Endometrial microvascular endothelial cells (primary cell): ENCODE results near the gene OR4C11. TPM values are rescaled to one million over a fixed set of nuclear protein-coding genes. Genes with fewer than 3 reads are reported as not detected.

ENCODE experiments used
- in situ Hi-C: cut with HindIII; loops from 2 replicates; pipeline ENCODE4 v1.10.0; 2017; ENCODE audit warnings: low sequenced_read_pairs, low pct_unique_long_range_greater_than_20kb; ENCODE audit errors: inconsistent ontology term
- total RNA-seq: library from RNA; depleted of rRNA; stranded (reverse); fragments of >200 nt; gene quantifications from one replicate; pipeline ENCODE4 v1.2.3, GENCODE V29; 2015; ENCODE audit errors: inconsistent ontology term

Gene OR4C11, protein sequence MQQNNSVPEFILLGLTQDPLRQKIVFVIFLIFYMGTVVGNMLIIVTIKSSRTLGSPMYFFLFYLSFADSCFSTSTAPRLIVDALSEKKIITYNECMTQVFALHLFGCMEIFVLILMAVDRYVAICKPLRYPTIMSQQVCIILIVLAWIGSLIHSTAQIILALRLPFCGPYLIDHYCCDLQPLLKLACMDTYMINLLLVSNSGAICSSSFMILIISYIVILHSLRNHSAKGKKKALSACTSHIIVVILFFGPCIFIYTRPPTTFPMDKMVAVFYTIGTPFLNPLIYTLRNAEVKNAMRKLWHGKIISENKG
- total RNA-seq, result not detected

DNA sequence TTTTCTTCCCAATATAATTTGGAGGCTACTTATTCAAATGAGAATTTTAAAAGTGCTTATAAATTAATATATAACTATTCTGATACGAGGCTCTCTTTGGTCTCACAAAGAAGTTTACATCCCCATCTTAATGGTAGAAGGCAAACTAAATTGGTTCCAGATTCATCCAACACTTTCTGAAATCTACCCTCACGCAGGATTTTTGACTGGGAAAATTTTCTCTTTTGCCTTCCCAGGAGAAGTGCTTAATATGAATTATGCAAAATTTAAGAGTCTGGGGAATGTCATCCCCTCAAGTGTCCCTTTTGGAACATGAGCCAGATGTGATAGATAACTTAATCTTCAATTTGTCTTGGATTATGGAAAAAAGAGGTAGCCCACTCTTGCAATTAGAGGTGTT lies at the start of gene OR4C11:
Gene OR4C11 (minus strand): TSS at position 101 of the 400 bp plus-strand sequence. CDS start 3,272 bp downstream, outside the sequence.
- in situ Hi-C loops, result no loop called here

DNA sequence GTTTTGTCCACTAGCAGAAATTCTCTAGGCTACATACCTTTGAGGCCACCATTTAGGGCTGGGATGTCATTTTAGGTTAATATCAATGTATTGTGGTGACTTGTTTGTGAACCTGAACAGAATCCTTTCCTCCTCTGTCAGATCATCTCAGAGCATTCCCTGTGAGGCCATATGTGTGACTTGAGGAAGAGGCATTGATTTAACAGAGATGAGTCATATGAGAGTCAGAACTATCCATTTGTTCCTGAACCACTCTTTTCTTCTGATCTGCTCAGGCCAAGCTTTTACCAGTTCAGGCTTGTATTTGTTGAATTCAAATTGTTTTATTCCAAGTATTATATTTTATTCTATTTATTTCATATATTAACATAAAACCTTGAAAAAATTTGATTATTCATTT lies 47.7 kb upstream of the OR4C11 start:
- in situ Hi-C loops, result no loop called here

DNA sequence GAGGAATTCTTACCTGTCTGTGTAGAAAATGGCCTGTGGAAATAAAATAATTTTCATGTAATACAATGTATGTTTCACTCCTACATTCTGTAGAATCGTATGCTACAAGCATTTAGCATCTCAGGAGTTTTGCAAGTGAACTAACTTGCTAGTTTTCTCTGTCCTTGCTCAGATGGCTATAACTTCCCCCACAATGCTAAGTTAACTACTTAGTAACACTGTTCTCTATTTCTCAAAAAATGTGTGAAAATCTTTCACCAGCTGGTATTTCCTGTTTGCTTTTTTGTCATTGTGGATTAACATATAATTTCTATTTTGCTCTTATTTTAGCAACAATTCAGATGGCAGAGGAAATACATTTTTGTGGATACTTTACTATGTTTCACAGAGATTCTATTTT lies 45.1 kb upstream of the OR4C11 start:
- in situ Hi-C loops, result no loop called here

DNA sequence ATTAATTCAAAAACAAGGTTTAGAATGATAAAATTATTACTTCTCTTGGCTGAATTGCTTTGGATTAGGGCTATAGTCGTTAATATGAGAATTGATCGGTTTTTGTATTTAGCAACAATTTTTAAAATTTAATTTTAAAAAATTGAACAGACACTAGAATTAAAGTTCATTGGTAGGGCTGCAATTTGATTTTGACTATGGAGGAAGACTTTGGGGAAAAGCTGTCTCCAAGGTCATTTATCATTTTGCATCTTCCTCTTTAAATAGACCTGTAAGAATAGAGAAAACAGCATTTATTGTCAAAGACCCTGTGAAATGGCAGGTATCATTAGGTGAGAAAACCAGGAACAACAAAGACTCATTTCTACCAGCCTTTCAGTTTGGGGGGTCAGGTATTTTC lies 40.6 kb upstream of the OR4C11 start, which contains the start of gene OR4S2:
Gene OR4S2 (plus strand): TSS at position 301 of the 400 bp plus-strand sequence. CDS start 2,577 bp downstream, outside the sequence.
- in situ Hi-C loops, result no loop called here

DNA sequence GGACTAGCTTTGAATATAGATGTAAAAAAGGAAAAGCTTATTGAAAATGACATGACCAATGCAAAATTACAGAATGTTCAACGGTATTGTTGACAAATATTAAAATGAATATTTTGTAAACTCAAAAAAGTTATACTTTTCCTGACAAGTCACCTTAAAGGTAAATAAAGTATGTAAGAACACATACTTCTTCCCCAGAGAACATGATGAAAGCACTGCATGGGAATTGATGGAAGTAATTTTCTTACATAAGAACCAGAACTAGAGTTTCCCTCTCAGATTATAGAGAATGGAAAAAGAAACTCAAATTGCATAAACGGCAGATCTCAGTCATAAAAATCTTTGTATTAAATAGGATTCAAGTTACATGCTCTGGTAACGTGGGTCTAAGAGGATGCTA lies 27.4 kb upstream of the OR4C11 start, which contains the start of gene OR4P4:
Gene OR4P4 (plus strand): TSS at position 301 of the 400 bp plus-strand sequence.
- in situ Hi-C loops, result no loop called here

DNA sequence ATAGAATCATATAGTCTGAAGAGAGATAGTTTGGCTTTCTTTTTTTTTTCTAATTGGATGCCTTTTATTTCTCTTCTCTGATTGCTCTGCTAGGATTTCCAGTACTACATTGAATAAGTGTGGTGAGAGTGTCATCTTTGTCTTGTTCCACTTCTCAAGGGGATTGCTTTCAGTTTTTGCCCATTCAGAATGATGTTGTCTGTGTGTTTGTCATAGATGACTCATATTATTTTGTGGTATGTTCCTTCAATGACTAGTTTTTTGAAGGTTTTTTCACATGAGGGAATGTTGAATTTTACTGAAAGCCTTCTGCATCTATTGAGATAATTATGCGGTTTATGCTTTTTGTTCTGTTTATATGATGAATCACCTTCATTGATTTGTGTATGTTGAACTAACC lies 17.1 kb upstream of the OR4C11 start:
- in situ Hi-C loops, result no loop called here

DNA sequence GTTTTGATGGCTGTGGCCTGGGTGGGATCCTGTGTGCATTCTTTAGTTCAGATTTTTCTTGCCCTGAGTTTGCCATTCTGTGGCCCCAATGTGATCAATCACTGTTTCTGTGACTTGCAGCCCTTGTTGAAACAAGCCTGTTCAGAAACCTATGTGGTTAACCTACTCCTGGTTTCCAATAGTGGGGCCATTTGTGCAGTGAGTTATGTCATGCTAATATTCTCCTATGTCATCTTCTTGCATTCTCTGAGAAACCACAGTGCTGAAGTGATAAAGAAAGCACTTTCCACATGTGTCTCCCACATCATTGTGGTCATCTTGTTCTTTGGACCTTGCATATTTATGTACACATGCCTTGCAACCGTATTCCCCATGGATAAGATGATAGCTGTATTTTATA lies 34.9 kb downstream of the OR4C11 start:
- in situ Hi-C loops, result no loop called here

DNA sequence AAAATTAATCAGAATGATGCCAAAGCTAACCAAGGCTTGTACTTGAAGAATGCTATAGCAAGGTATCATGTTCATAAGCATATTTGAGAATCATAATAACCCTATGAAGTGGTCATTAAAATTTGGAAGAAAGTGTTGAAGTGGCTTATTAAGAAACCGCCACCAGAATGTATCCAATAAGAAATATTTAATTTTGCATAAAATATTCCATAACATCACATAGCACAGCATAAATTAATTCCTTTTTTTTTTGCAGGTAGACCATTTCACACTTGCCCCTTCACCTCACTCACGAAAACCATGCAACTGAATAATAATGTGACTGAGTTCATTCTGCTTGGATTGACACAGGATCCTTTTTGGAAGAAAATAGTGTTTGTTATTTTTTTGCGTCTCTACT lies 35.6 kb downstream of the OR4C11 start, which contains the start of gene OR4C16:
Gene OR4C16 (plus strand): TSS at position 301 of the 400 bp plus-strand sequence. CDS start 0 bp downstream, at position 301.
- in situ Hi-C loops, result no loop called here

DNA sequence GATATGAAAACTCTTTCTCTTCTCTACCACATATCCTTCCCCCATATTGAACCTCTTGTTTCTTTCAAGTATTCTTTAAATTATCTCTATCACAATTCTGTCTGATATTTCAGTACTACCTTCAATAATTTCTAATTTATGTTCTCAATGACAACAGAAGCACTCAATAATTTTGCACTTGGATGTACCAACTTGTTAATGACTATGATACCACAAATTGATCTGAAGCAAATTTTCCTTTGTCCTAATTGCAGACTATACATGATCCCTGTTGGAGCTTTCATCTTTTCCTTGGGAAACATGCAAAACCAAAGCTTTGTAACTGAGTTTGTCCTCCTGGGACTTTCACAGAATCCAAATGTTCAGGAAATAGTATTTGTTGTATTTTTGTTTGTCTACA lies 53.3 kb downstream of the OR4C11 start, which contains the start of gene OR4C15:
Gene OR4C15 (plus strand): TSS at position 301 of the 400 bp plus-strand sequence. CDS start 0 bp downstream, at position 301.
- in situ Hi-C loops, result no loop called here

Other genes starting within 250 kb of the OR4C11 start
- gene OR4A15, start 239.7 kb downstream of the OR4C11 start, total RNA-seq, result not detected
- gene OR4C15, start 53.2 kb downstream of the OR4C11 start, total RNA-seq, result not detected
- gene OR4C16, start 35.5 kb downstream of the OR4C11 start, total RNA-seq, result not detected
- gene OR4P4, start 27.5 kb upstream of the OR4C11 start, total RNA-seq, result not detected
- gene OR4S2, start 40.7 kb upstream of the OR4C11 start, total RNA-seq, result not detected
- not detected for gene OR4C6, start 54.6 kb upstream of the OR4C11 start, total RNA-seq
- not detected for gene OR5D13, start 165.8 kb upstream of the OR4C11 start, total RNA-seq
- not detected for gene OR5D14, start 187.9 kb upstream of the OR4C11 start, total RNA-seq
- gene OR5L1, start 203.7 kb upstream of the OR4C11 start, total RNA-seq, result not detected
- gene OR5D18, start 212.0 kb upstream of the OR4C11 start, total RNA-seq, result not detected
- gene OR5L2, start 219.6 kb upstream of the OR4C11 start, total RNA-seq, result not detected
- not detected for gene OR5D16, start 231.1 kb upstream of the OR4C11 start, total RNA-seq